Islet of Langerhans (tissue), 1 donor: Measurements from ENCODE around the gene ZBTB47.

Experiments
- FAIRE-seq: peaks from one replicate; lab custom pipeline; 2011; peaks lifted over from hg19 to GRCh38; lab: Jason Lieb, UNC

The ZBTB47 gene

GRCh38 chr3:42685363-42685881, 31.9 kb downstream of the ZBTB47 start, which contains the start of gene KLHL40:
TSS of gene KLHL40 (plus strand) at chr3:42685537. CDS start at chr3:42685619, 82 bp downstream.
- no peak for FAIRE-seq

- no peak for FAIRE-seq
Measured at GRCh38 chr3:42685891-42686820, 32.7 kb downstream of the ZBTB47 start.

- FAIRE-seq: no peak
Measured at GRCh38 chr3:42686832-42687650, 33.5 kb downstream of the ZBTB47 start.

DNA sequence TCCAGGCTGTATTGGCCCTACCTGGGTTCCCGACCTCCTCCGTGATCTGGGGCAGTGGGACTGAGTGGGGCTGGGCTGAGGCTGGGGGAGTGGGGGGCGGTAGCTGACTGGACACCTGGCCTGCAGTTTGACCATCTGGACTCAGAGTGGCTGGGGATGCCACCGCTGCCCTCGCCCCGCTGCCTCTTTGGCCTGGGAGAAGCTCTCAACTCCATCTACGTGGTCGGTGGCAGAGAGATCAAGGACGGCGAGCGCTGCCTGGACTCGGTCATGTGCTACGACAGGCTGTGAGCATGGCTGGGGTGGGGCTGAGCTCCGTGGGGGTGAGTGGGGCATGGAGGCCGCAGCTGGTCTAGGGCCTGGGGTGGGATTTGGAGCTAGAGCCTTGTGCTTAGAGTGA, 34.5 kb downstream of the ZBTB47 start:
- FAIRE-seq: no peak

DNA sequence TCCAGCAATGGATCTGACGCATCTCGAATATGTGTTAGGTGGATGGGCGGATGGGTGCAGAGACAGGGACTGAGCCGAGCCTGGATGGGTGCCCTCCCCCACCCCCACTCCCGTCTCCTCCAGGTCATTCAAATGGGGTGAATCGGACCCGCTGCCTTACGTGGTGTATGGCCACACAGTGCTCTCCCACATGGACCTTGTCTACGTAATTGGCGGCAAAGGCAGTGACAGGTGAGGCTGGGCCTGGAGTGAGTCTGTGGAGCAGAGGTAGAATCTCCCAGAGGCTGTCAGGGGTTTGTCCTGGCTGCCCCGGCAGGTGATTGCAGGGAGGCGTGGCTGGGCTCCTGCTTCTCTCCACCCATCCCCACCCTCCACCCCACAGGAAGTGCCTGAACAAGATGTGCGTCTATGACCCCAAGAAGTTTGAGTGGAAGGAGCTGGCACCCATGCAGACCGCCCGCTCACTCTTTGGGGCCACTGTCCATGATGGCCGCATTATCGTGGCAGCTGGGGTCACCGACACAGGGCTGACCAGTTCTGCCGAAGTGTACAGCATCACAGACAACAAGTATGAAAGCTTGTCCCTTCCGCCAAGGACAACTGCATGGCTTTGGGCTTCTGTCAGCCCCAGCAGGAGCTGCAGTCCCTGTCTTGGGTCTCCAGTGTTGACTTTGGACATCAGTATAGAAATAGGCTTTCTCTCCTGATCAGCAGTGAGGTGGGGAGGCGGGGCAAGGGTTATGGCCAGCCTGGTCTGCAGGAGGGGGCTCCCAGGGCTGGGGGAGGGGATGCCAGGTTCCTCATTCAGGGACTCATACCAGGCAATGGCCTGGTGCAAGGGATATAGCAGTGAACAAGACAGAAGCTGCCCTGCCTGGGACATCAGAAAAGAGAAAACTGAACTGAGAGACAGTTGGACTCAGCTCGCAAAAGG, 35.3 kb downstream of the ZBTB47 start:
- FAIRE-seq: no peak

GRCh38 chr3:42689421-42690014, 36.0 kb downstream of the ZBTB47 start:
- FAIRE-seq: no peak

- FAIRE-seq: no peak
Measured at GRCh38 chr3:42690191-42690590, 36.7 kb downstream of the ZBTB47 start.

DNA sequence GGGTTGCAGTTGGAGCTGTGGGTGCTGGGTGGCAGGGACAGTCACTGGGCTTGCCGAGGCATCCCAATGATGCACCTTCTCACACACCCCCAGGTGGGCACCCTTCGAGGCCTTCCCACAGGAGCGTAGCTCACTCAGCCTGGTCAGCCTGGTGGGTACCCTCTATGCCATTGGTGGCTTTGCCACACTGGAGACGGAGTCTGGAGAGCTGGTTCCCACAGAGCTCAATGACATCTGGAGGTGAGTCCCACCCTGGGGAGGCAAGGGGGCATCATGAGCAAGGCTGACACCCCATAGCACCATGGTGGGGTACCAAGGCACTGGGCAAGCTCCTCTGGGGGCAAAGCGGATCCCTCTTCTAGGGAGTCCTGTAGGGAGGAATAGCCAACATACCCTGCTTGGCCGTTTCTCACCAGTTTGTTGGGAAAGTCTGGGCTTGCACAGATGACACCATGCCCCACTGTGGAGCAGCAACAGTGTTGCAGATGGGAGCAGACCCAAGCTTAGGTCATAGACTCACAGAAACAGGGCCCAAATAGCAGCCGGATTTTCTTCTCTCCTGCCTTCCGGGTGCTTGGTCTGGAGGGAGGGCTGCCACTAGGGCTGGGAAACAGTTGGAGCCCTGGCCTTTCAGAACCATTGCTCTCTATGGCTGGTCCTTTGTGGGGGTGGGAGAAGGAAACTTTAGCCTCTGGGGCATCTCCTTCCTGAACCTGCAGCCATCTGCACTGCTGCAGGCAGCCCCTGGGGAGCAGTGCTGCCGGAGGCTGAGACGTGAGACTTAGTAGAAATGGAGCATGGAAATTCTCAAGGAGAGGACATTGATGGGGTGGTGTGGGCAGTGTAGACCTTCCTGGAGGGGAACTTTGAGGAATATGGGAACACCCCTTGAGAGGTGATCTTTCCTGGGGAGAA, 37.5 kb downstream of the ZBTB47 start:
- FAIRE-seq: no peak

- FAIRE-seq: no peak
Measured at GRCh38 chr3:42691816-42692666, 38.5 kb downstream of the ZBTB47 start.

DNA sequence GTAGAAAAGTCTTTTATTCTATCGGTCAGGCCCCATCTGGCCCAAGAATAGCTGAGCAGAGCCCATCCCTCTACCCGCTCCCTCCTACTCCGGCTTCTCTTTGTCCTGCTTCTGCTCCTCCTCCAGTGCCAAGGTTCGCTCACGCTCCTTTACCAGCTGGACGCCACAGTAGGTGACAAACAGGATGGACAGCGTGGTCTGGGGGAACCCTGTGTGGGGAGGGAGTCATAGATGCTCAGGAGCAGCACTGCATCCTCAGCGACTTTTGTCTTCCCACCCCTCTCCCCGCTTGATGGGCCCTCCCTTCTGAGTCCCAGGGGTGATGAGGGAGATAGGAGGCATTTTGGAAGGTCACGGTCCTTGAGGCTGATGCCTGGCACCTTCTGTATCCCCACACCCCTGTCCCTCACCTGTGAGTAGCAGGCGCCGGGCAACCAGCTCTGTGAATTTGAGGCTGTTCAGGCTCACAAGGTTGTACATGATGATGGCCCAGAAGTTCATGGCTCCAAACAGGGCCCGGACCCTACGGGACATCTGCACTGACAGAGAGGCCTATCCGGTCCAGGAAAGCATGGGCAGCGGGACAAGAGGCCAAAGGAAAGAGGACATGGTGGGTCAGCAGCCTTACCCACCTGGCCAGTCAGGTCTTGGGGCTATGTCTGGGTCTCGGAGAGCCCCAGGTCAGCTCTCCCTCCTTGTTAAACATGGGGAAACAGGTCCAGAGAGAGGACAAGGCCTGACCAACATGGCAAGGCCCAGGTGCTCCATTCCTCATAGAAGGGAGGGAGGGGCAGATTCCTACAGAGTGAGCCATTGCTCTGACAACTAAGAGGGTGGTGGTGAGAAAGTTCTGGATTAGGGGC, 39.4 kb downstream of the ZBTB47 start:
- no peak for FAIRE-seq

DNA sequence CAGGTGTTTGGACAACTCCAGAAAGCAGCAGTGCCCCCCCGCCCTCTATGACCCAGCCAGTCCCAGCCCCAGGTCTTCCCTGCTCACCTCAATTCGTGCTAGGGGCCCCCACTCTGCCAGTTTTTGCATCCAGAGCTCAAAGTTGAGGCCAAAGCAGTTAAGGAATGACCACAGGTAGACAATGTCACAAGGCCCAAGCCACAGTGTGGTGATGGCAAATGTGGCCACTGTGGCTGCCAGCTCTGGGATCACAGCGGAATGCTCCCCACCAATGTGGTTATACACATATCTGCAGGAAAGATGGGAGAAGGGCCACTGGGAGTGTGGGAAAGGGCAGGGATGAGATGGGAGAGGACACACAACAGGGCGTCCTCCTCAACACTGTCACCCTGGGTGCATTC, 40.0 kb downstream of the ZBTB47 start:
- FAIRE-seq: no peak

DNA sequence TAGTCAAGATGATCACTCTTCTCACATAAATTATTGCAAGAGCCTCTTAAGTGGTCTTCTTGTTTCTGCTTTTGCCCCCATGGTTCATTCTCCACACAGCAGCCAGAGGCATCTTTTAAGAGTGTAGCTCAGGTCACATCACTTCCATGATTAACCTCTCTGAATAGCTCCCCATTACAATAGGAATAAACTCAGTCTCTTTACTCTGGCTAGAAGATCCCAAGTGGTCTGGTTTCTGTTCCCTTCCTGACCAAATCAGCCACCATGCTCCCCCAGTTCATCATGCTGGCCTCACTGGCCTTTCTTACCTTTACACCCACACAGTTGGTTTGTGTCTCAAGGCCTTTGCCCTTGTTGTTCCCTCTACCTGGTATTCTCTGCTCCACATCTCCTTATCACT, 40.9 kb downstream of the ZBTB47 start:
- no peak for FAIRE-seq

- no peak for FAIRE-seq
Measured at GRCh38 chr3:42696356-42697288, 43.1 kb downstream of the ZBTB47 start.

DNA sequence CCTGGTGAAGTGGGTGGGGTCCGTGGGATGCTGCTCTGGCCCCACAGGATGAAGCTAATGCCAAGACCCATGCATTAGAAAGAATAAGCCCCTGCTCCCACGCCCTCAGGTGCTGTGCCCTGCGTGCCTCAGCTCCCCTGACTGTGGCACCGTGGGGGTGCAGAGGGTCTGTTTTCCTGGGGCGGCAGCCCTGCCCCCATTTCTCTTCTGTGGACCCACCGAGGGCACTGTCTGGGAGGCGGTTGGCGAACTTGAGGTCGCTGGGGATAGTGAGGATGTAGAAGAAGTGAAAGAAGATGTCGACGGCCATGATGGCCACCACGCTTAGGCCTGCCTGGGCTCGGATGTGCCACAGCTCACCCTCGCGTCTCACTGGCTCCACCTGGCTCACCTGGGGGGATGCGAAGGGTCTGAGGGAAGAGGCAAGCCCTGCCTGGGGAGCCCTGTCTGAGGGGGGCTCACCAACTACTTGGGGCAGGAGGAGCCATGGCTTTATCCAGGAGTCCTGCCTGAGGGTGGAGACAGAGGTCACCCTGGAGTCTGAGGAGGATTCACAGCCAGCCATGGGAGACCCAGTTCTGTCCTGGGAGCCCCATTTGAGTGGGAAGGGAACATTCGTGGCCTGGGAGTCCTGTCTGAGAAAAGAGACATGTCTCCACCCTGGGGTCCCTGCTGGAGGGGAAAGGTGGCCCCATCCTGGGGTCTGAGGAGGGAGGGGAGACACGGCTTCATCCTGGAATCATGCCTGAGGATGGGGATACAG, 44.0 kb downstream of the ZBTB47 start:
- no peak for FAIRE-seq

- no peak for FAIRE-seq
Measured at GRCh38 chr3:42698216-42698910, 44.9 kb downstream of the ZBTB47 start.

DNA sequence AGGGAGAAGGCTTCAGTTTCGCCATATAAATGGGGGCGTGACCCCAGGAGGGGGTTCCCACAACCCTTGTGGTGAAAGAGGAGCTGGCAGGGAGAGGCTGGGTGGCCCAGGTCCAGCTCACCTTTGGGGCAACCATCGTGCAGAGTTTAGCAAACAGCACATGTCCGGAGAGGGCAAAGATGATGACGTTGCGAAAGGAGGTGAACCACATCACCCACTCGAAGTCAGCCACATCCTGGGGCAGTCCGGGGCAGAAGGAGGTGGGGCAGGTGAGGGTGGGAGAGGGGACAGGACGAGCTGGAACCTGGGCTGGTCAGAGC, 45.4 kb downstream of the ZBTB47 start:
- no peak for FAIRE-seq
